Measurements from ENCODE around the gene CYP2S1.
A peak's percentile ranks its signal among the peaks of the same experiment; 100 is the strongest.

The CYP2S1 gene

GRCh38 chr19:41244117-41244516 is 51.1 kb downstream of the CYP2S1 start:
- no peak overlapping the region for H3K4me3 ChIP-seq (ENCODE audit: low read depth, low read length)
- H3K27me3 ChIP-seq (ENCODE audit: insufficient read depth, low read depth, severe bottlenecking) = no peaks in the 10 kb centered on the region
- TF ChIP-seq CTCF (IDR thresholded peaks at IDR 0.05; ENCODE audit: low read depth, low read length) = no peak
- no peaks in the 10 kb centered on the region for H3K36me3 ChIP-seq
- no peak overlapping the region for H3K27ac ChIP-seq
- DNase-seq = no peak
- no peaks in the 10 kb centered on the region for H3K9me3 ChIP-seq (ENCODE audit: severe bottlenecking)

GRCh38 chr19:41245843-41246242 is 52.8 kb downstream of the CYP2S1 start:
- H3K27ac ChIP-seq = no peak overlapping the region
- no peaks in the 10 kb centered on the region for H3K27me3 ChIP-seq (ENCODE audit: insufficient read depth, low read depth, severe bottlenecking)
- H3K9me3 ChIP-seq (ENCODE audit: severe bottlenecking) = no peaks in the 10 kb centered on the region
- no peak overlapping the region for H3K4me3 ChIP-seq (ENCODE audit: low read depth, low read length)
- H3K36me3 ChIP-seq = no peaks in the 10 kb centered on the region
- DNase-seq = no peak
- TF ChIP-seq CTCF (IDR thresholded peaks at IDR 0.05; ENCODE audit: low read depth, low read length) = no peak

- no peak overlapping the region for H3K27ac ChIP-seq
- H3K4me3 ChIP-seq (ENCODE audit: low read depth, low read length) = no peak overlapping the region
- 0 out of 2 replicates have a peak, but pooled peaks have one; percentile 9 for TF ChIP-seq CTCF (IDR thresholded peaks at IDR 0.05; ENCODE audit: low read depth, low read length)
- H3K9me3 ChIP-seq (ENCODE audit: severe bottlenecking) = no peaks in the 10 kb centered on the region
- H3K27me3 ChIP-seq (ENCODE audit: insufficient read depth, low read depth, severe bottlenecking) = no peaks in the 10 kb centered on the region
- DNase-seq = no peak
- H3K36me3 ChIP-seq = no peaks in the 10 kb centered on the region
These were observed 55.9 kb downstream of the CYP2S1 start for GRCh38 chr19:41248895-41249294.

GRCh38 chr19:41249707-41250423 is 56.8 kb downstream of the CYP2S1 start:
- TF ChIP-seq CTCF (IDR thresholded peaks at IDR 0.05; ENCODE audit: low read depth, low read length) = no peak
- Histone ChIP-seq H3K36me3 (no peaks in the 10 kb centered on the region), H3K27me3 (ENCODE audit: insufficient read depth, low read depth, severe bottlenecking) (no peaks in the 10 kb centered on the region), H3K9me3 (ENCODE audit: severe bottlenecking) (no peaks in the 10 kb centered on the region), H3K4me3 (ENCODE audit: low read depth, low read length) (no peak overlapping the region), H3K27ac (no peak overlapping the region)
- DNase-seq = peak; percentile 25

- Histone ChIP-seq H3K27me3 (ENCODE audit: insufficient read depth, low read depth, severe bottlenecking) (no peaks in the 10 kb centered on the region), H3K9me3 (ENCODE audit: severe bottlenecking) (no peaks in the 10 kb centered on the region), H3K27ac (no peak overlapping the region), H3K4me3 (ENCODE audit: low read depth, low read length) (no peak overlapping the region), H3K36me3 (no peaks in the 10 kb centered on the region)
- no peak for DNase-seq
- no peak for TF ChIP-seq CTCF (IDR thresholded peaks at IDR 0.05; ENCODE audit: low read depth, low read length)
These were observed 60.6 kb downstream of the CYP2S1 start for GRCh38 chr19:41253660-41254059.

- Histone ChIP-seq H3K36me3 (no peaks in the 10 kb centered on the region), H3K27me3 (ENCODE audit: insufficient read depth, low read depth, severe bottlenecking) (no peaks in the 10 kb centered on the region), H3K9me3 (ENCODE audit: severe bottlenecking) (no peaks in the 10 kb centered on the region), H3K4me3 (ENCODE audit: low read depth, low read length) (no peak overlapping the region), H3K27ac (no peak overlapping the region)
- no peak for DNase-seq
- no peak for TF ChIP-seq CTCF (IDR thresholded peaks at IDR 0.05; ENCODE audit: low read depth, low read length)
These were observed 62.2 kb downstream of the CYP2S1 start for GRCh38 chr19:41255171-41255570.

Measured in WERI-Rb-1 (cell line).